Measurements from ENCODE around the gene EMILIN3.

EMILIN3 gene

GRCh38 chr20:41406896-41407444 is 40.4 kb upstream of the EMILIN3 start:
- Histone ChIP-seq H3K27ac (no peak overlapping the region), H3K9ac (ENCODE audit: insufficient read length) (no peak overlapping the region), H3K9me3 (ENCODE audit: low read depth, low read length) (no peaks in the 10 kb centered on the region), H3K4me3 (no peak overlapping the region), H3K36me3 (ENCODE audit: insufficient read depth, low read length) (peaks cover 77% of the 10 kb centered on the region)
- TF ChIP-seq FOXP2 (optimal IDR thresholded peaks at IDR 0.05; ENCODE audit: control extremely low read depth, extremely low read length, insufficient read depth) = no peak
- TF ChIP-seq POLR2AphosphoS5 (IDR thresholded peaks at IDR 0.05; ENCODE audit: borderline replicate concordance, low read depth, low read length) = no peak
- DNase-seq (ENCODE audit: low read depth, low spot score) = no peak

GRCh38 chr20:41406353-41406752 is 39.7 kb upstream of the EMILIN3 start:
- TF ChIP-seq EZH2 (IDR thresholded peaks at IDR 0.05) (no peak), FOXP2 (optimal IDR thresholded peaks at IDR 0.05; ENCODE audit: control extremely low read depth, extremely low read length, insufficient read depth) (no peak), POLR2AphosphoS5 (IDR thresholded peaks at IDR 0.05; ENCODE audit: borderline replicate concordance, low read depth, low read length) (no peak)
- H3K9me3 ChIP-seq (ENCODE audit: low read depth, low read length) = no peaks in the 10 kb centered on the region
- no peak overlapping the region for H3K27ac ChIP-seq
- H3K9ac ChIP-seq (ENCODE audit: insufficient read length) = no peak overlapping the region
- H3K36me3 ChIP-seq (ENCODE audit: insufficient read depth, low read length) = peaks cover 71% of the 10 kb centered on the region
- no peak overlapping the region for H3K4me3 ChIP-seq
- no peak for DNase-seq (ENCODE audit: low read depth, low spot score)

GRCh38 chr20:41405436-41405835 is 38.8 kb upstream of the EMILIN3 start:
- Histone ChIP-seq H3K4me3 (no peak overlapping the region), H3K36me3 (ENCODE audit: insufficient read depth, low read length) (peaks cover 63% of the 10 kb centered on the region; the same call in 1 of the 2 replicates), H3K27ac (no peak overlapping the region), H3K9me3 (ENCODE audit: low read depth, low read length) (no peaks in the 10 kb centered on the region), H3K9ac (ENCODE audit: insufficient read length) (no peak overlapping the region)
- no peak for DNase-seq (ENCODE audit: low read depth, low spot score)
- TF ChIP-seq FOXP2 (optimal IDR thresholded peaks at IDR 0.05; ENCODE audit: control extremely low read depth, extremely low read length, insufficient read depth) (no peak), EZH2 (IDR thresholded peaks at IDR 0.05) (no peak), POLR2AphosphoS5 (IDR thresholded peaks at IDR 0.05; ENCODE audit: borderline replicate concordance, low read depth, low read length) (no peak)

GRCh38 chr20:41403604-41404003 is 37.0 kb upstream of the EMILIN3 start:
- no peak for DNase-seq (ENCODE audit: low read depth, low spot score)
- H3K36me3 ChIP-seq (ENCODE audit: insufficient read depth, low read length) = peaks cover 45% of the 10 kb centered on the region; the same call in 1 of the 2 replicates
- H3K4me3 ChIP-seq = no peak overlapping the region
- H3K9ac ChIP-seq (ENCODE audit: insufficient read length) = no peak overlapping the region
- no peak overlapping the region for H3K27ac ChIP-seq
- no peaks in the 10 kb centered on the region for H3K9me3 ChIP-seq (ENCODE audit: low read depth, low read length)
- TF ChIP-seq EZH2 (IDR thresholded peaks at IDR 0.05) (no peak), FOXP2 (optimal IDR thresholded peaks at IDR 0.05; ENCODE audit: control extremely low read depth, extremely low read length, insufficient read depth) (no peak), POLR2AphosphoS5 (IDR thresholded peaks at IDR 0.05; ENCODE audit: borderline replicate concordance, low read depth, low read length) (no peak)

GRCh38 chr20:41398408-41398807 is 31.8 kb upstream of the EMILIN3 start:
- no peak for DNase-seq (ENCODE audit: low read depth, low spot score)
- Histone ChIP-seq H3K9me3 (ENCODE audit: low read depth, low read length) (no peaks in the 10 kb centered on the region), H3K36me3 (ENCODE audit: insufficient read depth, low read length) (peaks cover 3% of the 10 kb centered on the region; the same call in 1 of the 2 replicates), H3K4me3 (no peak overlapping the region), H3K9ac (ENCODE audit: insufficient read length) (no peak overlapping the region), H3K27ac (no peak overlapping the region)
- TF ChIP-seq EZH2 (IDR thresholded peaks at IDR 0.05) = no peak
- TF ChIP-seq POLR2AphosphoS5 (IDR thresholded peaks at IDR 0.05; ENCODE audit: borderline replicate concordance, low read depth, low read length) = no peak
- TF ChIP-seq FOXP2 (optimal IDR thresholded peaks at IDR 0.05; ENCODE audit: control extremely low read depth, extremely low read length, insufficient read depth) = no peak

- H3K27ac ChIP-seq = no peak overlapping the region
- no peak overlapping the region for H3K4me3 ChIP-seq
- H3K36me3 ChIP-seq (ENCODE audit: insufficient read depth, low read length) = no peaks in the 10 kb centered on the region
- no peaks in the 10 kb centered on the region for H3K9me3 ChIP-seq (ENCODE audit: low read depth, low read length)
- TF ChIP-seq POLR2AphosphoS5 (IDR thresholded peaks at IDR 0.05; ENCODE audit: borderline replicate concordance, low read depth, low read length) (no peak), EZH2 (IDR thresholded peaks at IDR 0.05) (no peak), FOXP2 (optimal IDR thresholded peaks at IDR 0.05; ENCODE audit: control extremely low read depth, extremely low read length, insufficient read depth) (no peak)
- no peak for DNase-seq (ENCODE audit: low read depth, low spot score)
- H3K9ac ChIP-seq (ENCODE audit: insufficient read length) = no peak overlapping the region
Observed at GRCh38 chr20:41395667-41396664, 29.3 kb upstream of the EMILIN3 start.

- Histone ChIP-seq H3K27ac (no peak overlapping the region), H3K9ac (ENCODE audit: insufficient read length) (no peak overlapping the region), H3K9me3 (ENCODE audit: low read depth, low read length) (no peaks in the 10 kb centered on the region), H3K36me3 (ENCODE audit: insufficient read depth, low read length) (no peaks in the 10 kb centered on the region), H3K4me3 (no peak overlapping the region)
- DNase-seq (ENCODE audit: low read depth, low spot score) = no peak
- TF ChIP-seq FOXP2 (optimal IDR thresholded peaks at IDR 0.05; ENCODE audit: control extremely low read depth, extremely low read length, insufficient read depth) (no peak), POLR2AphosphoS5 (IDR thresholded peaks at IDR 0.05; ENCODE audit: borderline replicate concordance, low read depth, low read length) (no peak), EZH2 (IDR thresholded peaks at IDR 0.05) (no peak)
Observed at GRCh38 chr20:41394931-41395666, 28.5 kb upstream of the EMILIN3 start.

- Histone ChIP-seq H3K36me3 (ENCODE audit: insufficient read depth, low read length) (no peaks in the 10 kb centered on the region), H3K9me3 (ENCODE audit: low read depth, low read length) (no peaks in the 10 kb centered on the region), H3K9ac (ENCODE audit: insufficient read length) (no peak overlapping the region), H3K27ac (no peak overlapping the region), H3K4me3 (no peak overlapping the region)
- no peak for DNase-seq (ENCODE audit: low read depth, low spot score)
- TF ChIP-seq POLR2AphosphoS5 (IDR thresholded peaks at IDR 0.05; ENCODE audit: borderline replicate concordance, low read depth, low read length) = no peak
- no peak for TF ChIP-seq EZH2 (IDR thresholded peaks at IDR 0.05)
- TF ChIP-seq FOXP2 (optimal IDR thresholded peaks at IDR 0.05; ENCODE audit: control extremely low read depth, extremely low read length, insufficient read depth) = no peak
Observed at GRCh38 chr20:41394081-41394480, 27.5 kb upstream of the EMILIN3 start.
